OCI-LY3 (cell line): ENCODE measurements around the gene ZNF598.

Source experiments
- CTCF ChIP-seq: fragments of 200-600, 300-600 bp; sonication (generic); IDR thresholded peaks from 2 replicates; pipeline ENCODE4 v1.5.1; 2014; ENCODE audit warnings: antibody characterized with exemption, low read length, low read depth
- EZH2phosphoT487 ChIP-seq: fragments of 200-600 bp; shearing (Covaris generic); IDR thresholded peaks from 2 replicates; pipeline ENCODE4 v1.6.1; 2018; ENCODE audit warnings: antibody characterized with exemption, mixed run types, low read depth

GRCh38 chr16:1958715-1959268 is 50.8 kb downstream of the ZNF598 start:
- TF ChIP-seq CTCF (no peak), EZH2phosphoT487 (no peak)
